HG03469 (cell line): ENCODE data around the gene SCLY.
"Not testable (repeated sequence)": the region's sequence is repeated elsewhere in the genome, so short reads cannot be mapped to it uniquely, and the experiment has no call there.

Experiments used
- ATAC-seq: cut with Tn5 transposase; IDR thresholded peaks from one replicate; pipeline ENCODE4 v1.9.1; 2021; ENCODE audit warnings: mild to moderate bottlenecking, moderate library complexity, moderate number of reproducible peaks; ENCODE audit not compliant: unreplicated experiment

Gene SCLY

GRCh38 chr2:238106698-238107524, 46.1 kb downstream of the SCLY start:
- no peak for ATAC-seq

GRCh38 chr2:238107525-238108422, 47.0 kb downstream of the SCLY start:
- ATAC-seq, result no peak

GRCh38 chr2:238108423-238109183, 47.8 kb downstream of the SCLY start:
- ATAC-seq, result no peak

GRCh38 chr2:238113611-238114010, 52.8 kb downstream of the SCLY start:
- no peak for ATAC-seq

GRCh38 chr2:238114331-238114841, 53.6 kb downstream of the SCLY start:
- no peak for ATAC-seq

- ATAC-seq, result no peak
Observed at GRCh38 chr2:238114851-238115660, 54.3 kb downstream of the SCLY start.

- not testable (repeated sequence) for ATAC-seq
Observed at GRCh38 chr2:238115709-238116108, 54.9 kb downstream of the SCLY start.

- ATAC-seq, result no peak
Observed at GRCh38 chr2:238116298-238117198, 55.7 kb downstream of the SCLY start.

- ATAC-seq, result no peak
Observed at GRCh38 chr2:238117199-238118154, 56.7 kb downstream of the SCLY start.

- no peak for ATAC-seq
Observed at GRCh38 chr2:238119756-238120462, 59.1 kb downstream of the SCLY start.

GRCh38 chr2:238120463-238121298, 59.9 kb downstream of the SCLY start:
- ATAC-seq, result no peak

GRCh38 chr2:238121511-238122286, 60.9 kb downstream of the SCLY start:
- no peak for ATAC-seq

GRCh38 chr2:238122287-238123217, 61.8 kb downstream of the SCLY start:
- ATAC-seq, result no peak

- no peak for ATAC-seq
Observed at GRCh38 chr2:238123218-238123971, 62.6 kb downstream of the SCLY start.
